NCI-H510A treated with DMSO at 0.1 percent for 48 hours (cell line): ENCODE measurements around the gene ADAM15.

Experiments used
- DNase-seq: peaks from one replicate; lab custom pipeline; 2025; lab: John Stamatoyannopoulos, UW

Gene ADAM15, protein sequence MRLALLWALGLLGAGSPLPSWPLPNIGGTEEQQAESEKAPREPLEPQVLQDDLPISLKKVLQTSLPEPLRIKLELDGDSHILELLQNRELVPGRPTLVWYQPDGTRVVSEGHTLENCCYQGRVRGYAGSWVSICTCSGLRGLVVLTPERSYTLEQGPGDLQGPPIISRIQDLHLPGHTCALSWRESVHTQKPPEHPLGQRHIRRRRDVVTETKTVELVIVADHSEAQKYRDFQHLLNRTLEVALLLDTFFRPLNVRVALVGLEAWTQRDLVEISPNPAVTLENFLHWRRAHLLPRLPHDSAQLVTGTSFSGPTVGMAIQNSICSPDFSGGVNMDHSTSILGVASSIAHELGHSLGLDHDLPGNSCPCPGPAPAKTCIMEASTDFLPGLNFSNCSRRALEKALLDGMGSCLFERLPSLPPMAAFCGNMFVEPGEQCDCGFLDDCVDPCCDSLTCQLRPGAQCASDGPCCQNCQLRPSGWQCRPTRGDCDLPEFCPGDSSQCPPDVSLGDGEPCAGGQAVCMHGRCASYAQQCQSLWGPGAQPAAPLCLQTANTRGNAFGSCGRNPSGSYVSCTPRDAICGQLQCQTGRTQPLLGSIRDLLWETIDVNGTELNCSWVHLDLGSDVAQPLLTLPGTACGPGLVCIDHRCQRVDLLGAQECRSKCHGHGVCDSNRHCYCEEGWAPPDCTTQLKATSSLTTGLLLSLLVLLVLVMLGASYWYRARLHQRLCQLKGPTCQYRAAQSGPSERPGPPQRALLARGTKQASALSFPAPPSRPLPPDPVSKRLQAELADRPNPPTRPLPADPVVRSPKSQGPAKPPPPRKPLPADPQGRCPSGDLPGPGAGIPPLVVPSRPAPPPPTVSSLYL

DNA sequence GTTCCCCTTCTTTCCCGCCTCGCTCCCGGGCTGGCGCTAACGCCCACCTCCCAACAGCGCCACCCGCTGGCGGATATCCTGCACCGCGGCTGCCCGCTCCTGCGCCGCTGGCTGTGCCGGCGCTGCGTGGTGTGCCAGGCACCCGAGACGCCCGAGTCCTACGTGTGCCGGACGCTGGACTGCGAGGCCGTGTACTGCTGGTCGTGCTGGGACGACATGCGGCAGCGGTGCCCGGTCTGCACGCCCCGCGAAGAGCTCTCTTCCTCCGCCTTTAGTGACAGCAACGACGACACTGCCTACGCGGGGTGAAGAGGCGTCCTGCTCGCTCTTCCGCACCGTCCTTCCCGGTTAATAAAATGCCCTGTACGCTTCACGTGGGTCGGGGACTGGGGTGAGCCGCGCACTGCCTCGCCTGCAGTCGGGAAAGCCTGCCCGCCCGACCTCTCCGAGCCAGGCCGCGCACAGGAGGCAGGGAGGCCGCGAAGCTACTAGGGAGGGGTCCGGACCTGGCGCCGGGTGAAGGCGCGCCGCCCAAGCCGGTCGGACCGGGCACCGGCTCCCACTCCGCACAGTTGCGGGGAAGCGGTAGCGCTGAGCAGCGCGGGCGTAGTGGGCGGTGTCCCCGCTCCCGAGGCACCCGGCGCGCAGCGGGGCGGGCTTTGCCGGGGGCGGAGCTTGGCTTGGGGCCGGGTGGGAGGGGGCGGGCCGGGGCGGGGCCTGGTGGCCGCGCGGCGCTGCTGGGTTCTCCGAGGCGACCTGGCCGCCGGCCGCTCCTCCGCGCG, at the start of gene ADAM15:
TSS of gene ADAM15 (plus strand) at position 757 of the 782 bp plus-strand sequence. CDS start 71 bp downstream, outside the sequence.
- peak; percentile 83 for DNase-seq

DNA sequence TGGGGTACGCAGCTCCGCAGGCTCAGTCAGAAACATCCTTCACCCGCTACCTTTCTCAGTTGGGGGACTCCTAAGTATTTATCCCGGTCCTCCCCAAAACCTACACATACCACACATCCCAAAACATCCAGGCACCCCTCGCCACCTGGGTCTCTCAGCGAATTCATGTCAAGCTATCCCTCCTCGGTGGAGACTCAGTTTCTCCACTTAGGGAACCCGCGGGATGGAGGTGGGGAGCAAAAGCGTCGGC, 49.8 kb upstream of the ADAM15 start:
- DNase-seq: no peak

DNA sequence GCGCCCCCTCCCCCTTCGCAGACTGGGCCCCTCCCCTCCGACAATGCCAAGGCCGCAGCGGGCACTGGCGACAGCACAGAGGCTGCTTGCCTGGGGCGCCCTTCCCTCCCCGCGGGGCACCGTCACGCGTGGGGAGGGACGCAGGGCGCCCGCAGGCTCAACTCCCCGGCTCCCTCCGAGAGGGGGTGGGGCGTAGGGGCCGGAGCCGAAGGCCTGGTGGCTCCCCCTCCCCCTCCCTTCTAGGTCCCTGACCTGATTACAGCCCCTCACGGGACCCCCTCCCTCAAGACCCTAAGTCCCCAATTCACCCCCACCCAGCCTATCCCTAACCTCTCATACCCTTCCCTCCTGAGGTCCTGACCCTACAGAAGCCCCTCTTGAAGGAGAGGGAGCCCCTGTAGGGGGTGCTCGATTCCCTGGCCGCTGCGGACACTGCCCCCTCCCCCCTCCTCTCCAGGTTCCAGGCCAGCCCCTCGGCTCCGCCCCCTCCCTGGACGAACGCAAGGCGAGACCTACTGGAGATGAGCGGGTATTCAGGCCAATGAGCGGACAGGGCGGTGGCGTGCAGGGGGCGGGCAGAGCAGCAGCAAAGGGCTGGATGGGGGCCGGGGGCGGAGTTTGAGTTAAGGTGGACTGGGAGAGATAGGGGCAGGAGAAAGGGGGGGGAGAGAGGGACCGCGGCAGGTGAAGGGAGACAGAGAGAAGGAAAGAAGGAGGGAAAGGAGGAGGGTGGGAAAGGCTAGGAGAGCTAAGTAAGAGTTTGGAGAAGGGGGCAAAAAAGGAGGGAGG, 49.2 kb upstream of the ADAM15 start:
- DNase-seq: peak; percentile 98

DNA sequence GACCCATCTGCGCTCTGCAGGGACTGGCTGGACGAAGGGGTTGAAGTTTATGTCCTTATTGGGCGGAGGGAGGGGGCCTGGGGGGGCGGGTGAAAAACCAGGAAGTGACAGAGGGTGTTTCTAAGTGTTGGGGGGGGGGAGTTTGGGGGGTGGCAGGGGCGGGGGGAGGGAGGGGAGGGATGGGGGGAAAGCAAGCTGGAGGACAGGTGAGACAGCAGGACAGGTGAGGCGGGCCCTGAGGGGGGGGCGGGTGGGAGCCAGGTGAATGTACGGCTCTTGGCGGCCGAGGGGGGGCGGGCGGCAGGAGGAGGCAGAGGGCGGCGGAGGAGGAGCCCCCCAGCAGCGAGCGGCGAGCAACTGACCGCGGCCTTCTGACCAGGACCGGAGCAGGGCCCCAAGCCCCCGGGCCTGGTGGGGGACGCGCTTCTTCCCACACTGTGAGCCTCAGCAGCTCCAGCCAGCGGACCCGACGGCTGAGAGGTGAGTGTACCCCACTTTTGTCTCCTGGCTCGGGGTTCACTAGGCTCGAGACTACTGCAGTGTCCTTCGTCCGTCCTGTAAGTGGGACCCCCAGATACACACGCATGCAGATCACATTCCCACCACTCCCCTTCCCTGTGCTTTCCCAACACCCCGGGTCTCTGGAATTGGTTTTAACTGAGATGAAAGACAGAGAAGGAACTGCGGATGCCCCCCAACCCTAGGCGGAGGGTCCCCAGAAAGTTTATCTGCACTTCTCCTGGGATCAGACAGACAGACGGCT, 48.5 kb upstream of the ADAM15 start, which contains the start of gene ZBTB7B:
TSS of gene ZBTB7B (plus strand) at position 339 of the 763 bp plus-strand sequence. CDS start 11,859 bp downstream, outside the sequence.
- no peak for DNase-seq

DNA sequence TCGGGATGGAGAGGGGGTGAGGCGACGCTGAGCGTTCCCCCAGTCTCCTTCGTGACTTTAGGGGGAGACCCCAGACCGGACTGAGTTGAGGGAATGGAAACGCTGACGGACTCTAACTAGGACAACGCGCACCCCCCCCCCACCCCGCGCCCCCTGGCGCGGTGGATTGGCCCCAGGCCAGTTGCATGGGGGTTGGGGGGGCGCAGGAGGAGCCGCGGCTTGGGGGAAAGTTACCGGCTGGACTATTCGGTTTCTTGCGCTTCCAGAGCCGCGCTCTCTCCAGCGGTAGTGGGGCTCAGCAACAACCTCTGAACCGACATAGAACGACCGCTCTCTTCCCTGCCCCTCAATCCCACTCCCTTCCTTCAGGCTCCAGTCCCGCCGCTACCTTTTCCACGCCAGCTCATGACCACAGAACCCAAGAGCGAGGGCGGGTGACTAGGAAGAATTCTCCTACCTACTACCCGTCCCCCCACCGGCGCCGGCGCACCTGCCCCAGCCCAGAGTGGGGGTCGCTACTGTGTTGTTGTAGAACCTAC, 47.8 kb upstream of the ADAM15 start:
- no peak for DNase-seq

DNA sequence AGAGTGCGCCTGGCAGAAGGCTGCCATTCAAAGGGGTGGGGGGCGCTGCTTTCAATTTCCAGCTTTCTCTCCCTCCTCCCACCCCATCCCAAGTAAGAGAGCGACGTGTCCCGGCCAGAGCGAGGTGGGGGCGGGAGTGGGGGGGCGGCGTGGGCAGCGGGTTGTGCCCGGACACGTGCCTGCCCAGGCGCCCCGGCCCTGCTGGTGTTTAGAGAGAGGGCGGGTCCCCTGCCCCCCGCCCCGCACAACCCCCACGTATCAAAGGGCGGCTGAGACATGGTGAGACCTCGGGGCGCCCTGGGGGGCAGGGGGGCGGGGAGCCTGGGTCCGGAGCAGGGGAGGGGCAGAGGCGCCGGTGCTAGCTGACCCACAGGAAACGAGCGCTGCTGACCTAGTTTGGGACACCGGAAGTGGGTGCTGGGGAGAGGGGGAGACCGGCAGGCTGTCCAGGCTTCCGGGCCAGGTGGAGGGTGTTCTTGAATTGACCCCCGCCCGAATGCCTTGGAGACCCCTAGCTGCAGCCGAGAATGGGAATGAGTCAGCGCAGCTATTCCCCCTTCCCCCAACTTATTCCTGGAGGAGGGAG, 47.3 kb upstream of the ADAM15 start:
- no peak for DNase-seq

DNA sequence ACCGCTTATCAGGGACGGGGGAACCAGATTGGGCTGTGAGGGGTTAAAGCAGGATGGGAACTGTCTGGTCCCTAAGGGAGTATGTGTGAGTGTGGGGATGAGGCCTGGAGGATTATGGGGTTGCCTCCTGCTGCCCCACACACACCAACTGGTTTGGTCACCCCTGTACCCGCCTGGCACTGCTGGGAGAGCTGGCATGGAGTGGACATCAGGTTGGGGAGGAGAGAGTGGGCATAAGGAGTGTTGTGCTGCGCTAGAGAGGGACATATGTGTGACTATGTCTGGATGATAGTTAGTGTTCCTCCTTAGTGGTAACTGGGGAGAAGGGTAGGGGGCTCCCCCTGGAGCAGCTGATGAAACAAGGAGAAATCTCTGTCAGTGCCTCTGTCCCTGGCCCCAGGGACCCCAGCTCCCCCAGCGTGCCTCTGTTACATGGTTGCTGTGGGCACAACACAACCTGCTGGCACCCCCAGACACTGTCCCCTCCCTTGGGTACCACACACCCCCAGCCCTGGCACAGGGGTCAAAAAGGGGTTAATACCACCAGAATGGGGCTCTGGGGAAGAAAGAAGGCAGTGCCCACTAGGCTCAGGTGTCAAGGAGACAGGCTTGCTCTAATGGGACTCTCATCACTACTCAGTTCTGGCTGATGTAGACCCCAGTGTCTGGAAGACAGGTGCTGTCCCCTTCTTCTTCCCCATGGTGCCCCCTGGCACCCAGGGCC, 46.6 kb upstream of the ADAM15 start:
- no peak for DNase-seq

DNA sequence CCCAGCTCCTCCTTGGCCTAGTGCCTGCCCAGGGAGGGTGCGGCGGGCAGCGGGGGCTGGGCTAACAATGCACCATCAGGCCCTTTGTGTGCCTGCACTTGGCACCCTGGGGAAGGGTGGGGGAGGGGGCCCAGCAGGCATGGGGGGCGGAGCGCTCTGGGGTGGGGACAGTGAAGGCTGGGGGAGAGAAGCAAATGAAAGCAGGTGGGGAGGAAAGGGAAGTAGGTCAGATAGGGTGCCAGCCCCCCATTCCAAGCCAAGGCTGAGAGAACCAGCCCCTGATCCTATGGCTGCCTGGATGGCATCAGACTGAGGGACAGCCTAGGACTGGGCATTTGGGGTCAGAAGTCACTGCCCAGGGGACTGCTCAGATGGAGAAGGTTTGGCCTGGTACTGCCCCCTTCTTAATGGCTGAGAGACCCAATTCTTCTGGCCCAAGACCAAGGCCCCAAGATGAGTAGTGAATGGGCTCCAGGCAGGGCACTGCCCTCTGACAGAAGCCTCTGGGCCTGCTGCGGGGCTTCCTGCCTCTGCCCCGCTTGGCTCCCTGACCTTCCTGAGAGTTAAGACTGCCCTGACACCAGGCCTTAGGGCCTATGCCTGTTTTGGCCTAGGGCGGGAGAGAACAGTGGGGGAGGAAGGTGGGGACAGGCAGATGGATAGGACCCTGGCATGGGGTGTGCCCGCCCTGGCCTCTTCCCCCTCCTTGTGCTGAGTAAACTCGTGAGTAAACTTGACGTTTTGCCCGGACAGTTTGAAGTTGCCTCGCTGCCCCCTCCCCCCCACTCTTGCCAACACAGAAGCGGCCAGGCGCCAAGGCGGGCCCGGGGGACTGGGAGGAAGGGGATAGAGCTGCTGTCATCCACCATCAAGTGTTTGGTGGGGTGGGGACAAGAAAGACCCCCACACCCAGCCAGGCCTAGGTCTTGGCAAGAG, 45.8 kb upstream of the ADAM15 start:
- DNase-seq: no peak

DNA sequence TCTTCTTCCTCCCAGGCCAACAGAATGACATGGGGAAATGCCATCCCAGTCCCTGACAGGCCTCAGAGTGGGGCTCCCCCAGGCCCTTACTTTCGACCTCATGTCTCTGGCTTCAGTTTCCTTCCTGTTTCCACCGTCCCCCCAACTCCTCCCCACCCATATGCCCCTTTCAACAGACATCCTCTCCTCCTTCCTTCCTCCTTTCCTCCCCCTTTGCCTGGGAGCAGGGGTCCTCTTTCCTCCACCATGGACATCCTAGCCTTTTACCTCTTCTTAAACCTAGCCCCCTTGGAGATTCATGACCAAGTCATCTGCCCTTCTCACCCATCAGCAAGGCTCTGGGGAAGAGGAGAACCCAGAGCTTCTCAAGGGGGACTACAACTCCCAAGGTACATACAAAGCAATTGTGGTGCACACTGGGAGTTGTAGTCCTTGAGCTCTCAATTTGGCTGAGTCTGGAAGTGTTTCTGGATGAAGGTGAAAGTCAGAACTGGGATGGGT, 44.5 kb upstream of the ADAM15 start:
- DNase-seq: no peak

DNA sequence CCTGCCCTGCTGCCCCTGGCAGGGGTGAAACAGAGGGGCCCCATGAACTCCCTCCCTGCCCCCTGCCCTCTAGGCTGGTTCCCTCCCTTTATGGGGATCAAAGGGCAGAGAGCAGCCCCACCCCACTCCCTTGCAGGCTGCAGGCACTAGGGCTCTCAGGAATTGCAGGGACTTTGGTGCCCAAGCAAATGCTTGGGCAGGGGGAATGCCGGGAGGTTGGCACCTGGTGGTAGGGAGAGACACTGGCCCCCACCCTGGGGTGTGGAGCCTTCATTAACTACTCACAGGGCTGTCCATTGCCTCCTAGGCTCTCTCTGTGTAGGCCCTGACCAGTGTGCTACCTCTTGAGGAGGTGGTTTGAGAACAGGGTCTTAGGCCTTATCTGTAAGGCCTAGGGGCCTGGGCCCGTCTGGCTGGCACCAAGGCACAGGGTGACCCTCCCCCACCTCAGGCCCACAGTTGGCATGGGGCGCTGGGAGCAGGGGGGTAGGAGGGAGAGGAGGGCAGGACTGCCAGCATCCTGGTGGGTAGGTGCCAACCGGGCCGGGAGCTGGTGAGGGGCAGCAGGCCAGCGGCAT, 43.8 kb upstream of the ADAM15 start:
- no peak for DNase-seq

DNA sequence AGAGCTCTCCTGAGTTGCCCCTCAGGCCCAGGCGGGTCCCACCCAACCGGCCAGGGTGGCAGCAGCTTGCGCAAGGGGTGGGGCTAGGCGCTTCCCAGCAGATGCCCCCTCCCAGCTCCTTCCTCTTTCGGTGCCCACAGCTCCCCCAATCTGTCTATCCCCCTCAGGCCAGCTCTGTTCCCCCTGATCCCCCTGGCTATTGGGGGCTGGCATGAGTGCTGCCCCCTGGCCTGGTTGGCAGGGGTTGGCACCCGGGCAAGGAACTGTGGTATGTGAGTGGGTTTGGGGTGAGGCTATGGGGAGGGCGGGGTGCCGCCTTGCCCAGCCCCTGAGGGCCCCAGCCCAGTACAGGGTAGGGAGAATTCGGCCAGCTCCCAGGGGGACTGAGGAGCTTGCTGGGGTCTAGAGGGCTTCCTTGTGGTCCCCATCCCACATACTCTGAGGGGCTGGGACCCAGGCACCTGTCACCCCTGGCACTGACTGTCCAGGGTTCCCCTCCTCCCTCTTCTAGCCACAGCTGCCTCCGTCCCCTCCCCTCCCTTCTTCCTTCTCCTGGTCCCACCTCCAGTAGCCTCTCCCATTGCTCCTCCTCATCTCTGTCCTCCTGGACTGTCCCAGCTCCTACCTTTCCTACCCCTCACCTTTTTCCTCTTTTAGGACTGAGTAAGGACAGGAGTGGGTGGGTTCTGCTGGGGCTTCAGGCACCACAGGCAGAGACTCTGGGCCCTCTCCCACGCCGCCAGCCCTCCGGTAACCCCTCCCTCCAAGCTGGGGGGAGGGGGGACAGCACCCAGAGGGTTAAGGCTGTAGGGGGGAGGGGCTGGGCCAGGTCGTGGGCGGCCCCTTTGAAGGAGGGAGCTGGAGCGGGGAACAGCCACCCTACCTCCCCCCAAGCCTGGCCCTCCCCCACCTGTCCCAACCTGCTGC, 42.8 kb upstream of the ADAM15 start:
- no peak for DNase-seq

DNA sequence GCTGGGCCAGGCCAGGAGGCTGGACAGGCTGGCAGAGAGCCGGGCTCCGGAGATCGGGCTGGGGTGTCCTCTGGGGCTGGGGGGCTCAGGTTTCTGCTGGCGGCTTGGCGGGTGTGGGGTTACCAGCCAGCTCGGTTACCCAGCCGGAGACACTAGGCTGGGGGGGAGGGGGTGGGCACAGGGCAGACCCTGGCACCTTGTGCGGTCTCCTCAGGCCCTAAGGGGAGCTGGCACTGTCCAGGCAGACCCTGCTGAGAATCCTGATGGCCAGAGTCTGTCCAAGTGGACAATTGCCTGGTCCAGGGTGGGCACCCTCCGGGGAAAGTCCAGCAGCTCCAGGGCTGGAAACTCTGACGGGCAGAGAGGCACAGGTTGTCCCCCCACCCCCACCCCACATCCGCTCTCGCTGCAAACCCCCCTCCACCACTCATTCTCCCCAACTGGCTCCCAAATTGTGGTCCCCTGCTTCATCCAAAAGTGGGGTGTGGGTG, 41.9 kb upstream of the ADAM15 start:
- no peak for DNase-seq

DNA sequence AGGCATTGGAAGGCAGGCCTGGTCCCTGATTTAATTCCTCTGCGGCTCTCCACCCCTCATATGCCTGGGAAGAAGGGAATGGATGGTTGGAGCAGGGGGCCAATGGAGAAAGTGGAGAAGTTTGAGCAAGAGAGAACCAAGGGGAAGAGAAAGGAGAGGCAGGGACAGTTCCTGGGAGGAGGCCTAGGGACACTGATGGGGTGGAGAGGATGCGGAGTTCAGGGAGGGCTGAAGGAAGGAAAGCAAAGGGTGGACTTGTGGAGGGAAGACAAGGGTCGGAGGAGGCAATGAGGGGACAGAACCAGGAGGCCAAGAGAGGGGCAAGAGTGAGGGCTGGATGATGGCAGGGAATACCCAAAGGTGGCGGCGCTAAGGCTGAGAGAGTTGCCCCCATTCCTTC, 41.4 kb upstream of the ADAM15 start:
- DNase-seq: no peak

DNA sequence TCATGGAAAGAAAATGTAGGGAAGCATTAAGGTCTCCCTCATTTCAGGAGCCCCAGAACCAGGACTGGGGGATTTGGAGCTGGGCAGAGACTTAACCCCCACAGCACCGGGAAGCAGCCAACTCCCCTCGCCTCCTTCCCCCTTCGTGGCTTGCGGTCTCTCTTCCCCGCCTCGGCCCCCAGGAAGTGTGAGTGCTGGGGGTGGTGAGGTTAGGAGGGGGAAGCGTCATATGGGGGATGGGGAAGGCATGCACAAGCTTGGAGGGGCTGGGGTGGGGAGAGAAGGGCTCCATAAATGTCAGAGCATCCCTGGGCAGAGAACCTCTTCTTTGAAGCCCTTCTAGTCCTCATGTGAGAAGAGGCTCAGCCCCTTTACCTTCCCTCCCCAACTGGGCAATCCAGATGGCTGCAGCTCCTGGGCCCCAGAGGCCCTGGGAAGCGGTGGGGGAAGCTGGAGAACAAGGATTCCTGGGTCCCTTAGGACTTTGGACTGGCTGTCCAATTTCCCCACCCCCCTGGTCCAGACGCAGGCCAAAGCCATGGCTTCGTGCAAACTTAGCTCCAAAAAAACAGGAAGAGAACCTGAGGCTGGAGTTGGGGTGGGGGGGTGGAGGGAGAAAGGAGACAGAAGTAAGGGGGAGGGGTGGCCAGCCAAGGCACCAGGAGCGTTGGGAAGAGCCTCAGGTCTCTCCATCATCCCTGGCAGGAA, 40.8 kb upstream of the ADAM15 start:
- no peak for DNase-seq

DNA sequence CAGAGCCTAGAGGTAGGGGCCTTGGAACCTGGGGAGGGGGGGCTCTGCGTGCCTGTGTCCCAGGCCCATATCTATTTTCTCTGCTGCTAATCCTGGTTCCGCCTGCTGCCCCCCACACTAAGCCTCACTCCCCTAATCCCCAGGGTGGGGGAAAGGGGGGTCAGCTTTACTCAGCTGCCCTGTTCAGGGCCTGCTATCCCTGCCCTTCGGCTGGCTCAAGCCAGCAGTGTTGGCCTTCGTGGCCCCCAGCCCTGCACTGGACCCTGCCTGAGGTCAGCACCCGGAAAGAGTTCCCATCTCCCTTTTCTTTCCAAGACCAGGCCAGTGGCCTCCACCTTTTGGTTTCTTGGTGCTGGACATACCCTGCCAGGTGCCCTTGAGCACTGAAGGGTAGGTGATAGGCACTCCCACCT, 40.1 kb upstream of the ADAM15 start:
- DNase-seq: no peak
